Hepatocyte (in vitro differentiated cells): ENCODE results near the gene SAMD3.

Experiments used
- EZH2 ChIP-seq: fragments of 200-600 bp; sonication (generic); IDR thresholded peaks from 2 replicates; pipeline ENCODE4 v1.6.1; 2016; ENCODE audit warnings: antibody characterized with exemption, mild to moderate bottlenecking, borderline replicate concordance
- TF ChIP-seq, protein P1 (sequence below): fragments of 200-600 bp; sonication (generic); IDR thresholded peaks from 2 replicates; pipeline ENCODE4 v1.5.1; 2016; ENCODE audit warnings: antibody characterized with exemption, mild to moderate bottlenecking; ENCODE audit not compliant: poor library complexity

DNA sequence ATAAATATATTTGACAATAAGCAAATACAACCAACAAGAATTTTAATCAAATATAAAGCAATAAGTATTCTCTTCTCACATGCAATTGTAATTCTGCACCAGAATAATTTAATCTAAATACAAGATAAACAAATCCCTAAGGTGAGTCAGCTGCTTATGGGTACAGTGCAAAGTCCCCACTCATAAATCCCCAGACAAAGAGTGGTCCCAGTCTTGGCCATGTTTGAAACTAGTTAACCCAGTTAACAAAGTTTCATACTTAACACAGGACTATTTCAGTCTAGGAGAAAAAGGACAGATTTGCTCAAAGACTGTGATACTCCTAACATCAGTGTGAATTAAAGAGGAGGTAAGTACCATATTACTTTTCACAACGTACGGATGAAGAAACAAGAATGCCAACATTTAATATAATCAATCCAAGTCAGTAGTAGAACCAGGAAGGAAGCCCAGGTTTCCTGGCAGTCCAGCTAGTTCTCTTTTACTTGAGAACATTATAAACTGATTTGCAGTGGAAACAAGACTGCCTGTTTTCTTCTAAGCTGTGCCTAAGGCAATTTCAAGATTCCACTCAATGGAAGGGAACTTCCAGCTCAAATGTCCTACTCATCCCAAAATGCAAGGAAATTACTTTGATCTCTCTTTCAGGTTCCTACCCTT, 10.4 kb downstream of the SAMD3 start:
- TF ChIP-seq, protein P1, sequence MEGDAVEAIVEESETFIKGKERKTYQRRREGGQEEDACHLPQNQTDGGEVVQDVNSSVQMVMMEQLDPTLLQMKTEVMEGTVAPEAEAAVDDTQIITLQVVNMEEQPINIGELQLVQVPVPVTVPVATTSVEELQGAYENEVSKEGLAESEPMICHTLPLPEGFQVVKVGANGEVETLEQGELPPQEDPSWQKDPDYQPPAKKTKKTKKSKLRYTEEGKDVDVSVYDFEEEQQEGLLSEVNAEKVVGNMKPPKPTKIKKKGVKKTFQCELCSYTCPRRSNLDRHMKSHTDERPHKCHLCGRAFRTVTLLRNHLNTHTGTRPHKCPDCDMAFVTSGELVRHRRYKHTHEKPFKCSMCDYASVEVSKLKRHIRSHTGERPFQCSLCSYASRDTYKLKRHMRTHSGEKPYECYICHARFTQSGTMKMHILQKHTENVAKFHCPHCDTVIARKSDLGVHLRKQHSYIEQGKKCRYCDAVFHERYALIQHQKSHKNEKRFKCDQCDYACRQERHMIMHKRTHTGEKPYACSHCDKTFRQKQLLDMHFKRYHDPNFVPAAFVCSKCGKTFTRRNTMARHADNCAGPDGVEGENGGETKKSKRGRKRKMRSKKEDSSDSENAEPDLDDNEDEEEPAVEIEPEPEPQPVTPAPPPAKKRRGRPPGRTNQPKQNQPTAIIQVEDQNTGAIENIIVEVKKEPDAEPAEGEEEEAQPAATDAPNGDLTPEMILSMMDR: no peak
- no peak for TF ChIP-seq EZH2
